Measurements from ENCODE around the gene NR1H2.

Gene NR1H2

DNA sequence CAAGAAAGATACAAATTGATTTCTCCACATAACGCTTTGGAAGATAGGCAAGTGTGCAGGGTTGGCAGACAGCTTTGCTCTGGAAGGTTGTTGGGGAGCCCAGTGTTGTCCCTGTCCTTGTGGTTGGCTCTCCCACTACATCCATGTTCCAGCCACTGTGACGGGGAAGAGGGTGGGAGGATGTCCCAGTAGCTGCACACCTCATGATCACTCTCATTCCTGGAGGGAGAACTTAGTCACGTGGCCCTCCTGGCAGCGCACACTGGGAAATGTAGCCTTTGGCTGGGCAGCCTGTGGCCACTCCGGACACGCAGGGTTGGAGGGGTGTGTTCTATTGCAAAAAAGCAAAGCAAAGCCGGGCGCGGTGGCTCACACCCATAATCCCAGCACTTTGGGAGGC, 17.8 kb downstream of the NR1H2 start:
- TF ChIP-seq, protein P1, sequence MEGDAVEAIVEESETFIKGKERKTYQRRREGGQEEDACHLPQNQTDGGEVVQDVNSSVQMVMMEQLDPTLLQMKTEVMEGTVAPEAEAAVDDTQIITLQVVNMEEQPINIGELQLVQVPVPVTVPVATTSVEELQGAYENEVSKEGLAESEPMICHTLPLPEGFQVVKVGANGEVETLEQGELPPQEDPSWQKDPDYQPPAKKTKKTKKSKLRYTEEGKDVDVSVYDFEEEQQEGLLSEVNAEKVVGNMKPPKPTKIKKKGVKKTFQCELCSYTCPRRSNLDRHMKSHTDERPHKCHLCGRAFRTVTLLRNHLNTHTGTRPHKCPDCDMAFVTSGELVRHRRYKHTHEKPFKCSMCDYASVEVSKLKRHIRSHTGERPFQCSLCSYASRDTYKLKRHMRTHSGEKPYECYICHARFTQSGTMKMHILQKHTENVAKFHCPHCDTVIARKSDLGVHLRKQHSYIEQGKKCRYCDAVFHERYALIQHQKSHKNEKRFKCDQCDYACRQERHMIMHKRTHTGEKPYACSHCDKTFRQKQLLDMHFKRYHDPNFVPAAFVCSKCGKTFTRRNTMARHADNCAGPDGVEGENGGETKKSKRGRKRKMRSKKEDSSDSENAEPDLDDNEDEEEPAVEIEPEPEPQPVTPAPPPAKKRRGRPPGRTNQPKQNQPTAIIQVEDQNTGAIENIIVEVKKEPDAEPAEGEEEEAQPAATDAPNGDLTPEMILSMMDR (IDR thresholded peaks at IDR 0.05; ENCODE audit: control insufficient read depth, insufficient read depth, low read depth, low read length, missing control alignments) = no peak
- no peak overlapping the region for H3K4me3 ChIP-seq (ENCODE audit: control insufficient read depth, low read depth, low read length)

GRCh38 chr19:50398675-50399367, 22.6 kb downstream of the NR1H2 start:
- TF ChIP-seq, protein P1 (IDR thresholded peaks at IDR 0.05; ENCODE audit: control insufficient read depth, insufficient read depth, low read depth, low read length, missing control alignments) = no peak
- DNase-seq (ENCODE audit: low read depth) = no peak
- no peak overlapping the region for H3K4me3 ChIP-seq (ENCODE audit: control insufficient read depth, low read depth, low read length)

More for the DNA sequence above, 17.8 kb downstream of the NR1H2 start:
- DNase-seq (ENCODE audit: low read depth) = no peak

DNA sequence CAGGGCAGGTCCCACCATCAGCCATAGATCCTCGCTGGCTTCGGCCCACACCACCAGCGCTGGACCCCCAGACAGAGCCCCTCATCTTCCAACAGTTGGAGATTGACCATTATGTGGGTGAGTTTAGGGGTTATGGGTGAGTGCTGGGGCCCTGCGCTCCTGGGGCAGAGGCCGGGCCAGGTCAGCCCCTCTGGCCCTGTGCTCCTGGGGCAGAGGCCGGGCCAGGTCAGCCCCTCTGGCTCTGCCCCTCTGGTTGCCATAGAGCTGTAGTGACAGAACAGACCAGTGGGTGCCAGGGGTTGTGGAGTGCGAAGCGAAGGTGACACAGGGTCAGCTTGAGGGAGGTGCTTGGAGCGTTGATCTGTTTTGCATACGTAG, 23.1 kb downstream of the NR1H2 start:
- TF ChIP-seq, protein P1 (IDR thresholded peaks at IDR 0.05; ENCODE audit: control insufficient read depth, insufficient read depth, low read depth, low read length, missing control alignments) = no peak
- H3K4me3 ChIP-seq (ENCODE audit: control insufficient read depth, low read depth, low read length) = no peak overlapping the region
- no peak for DNase-seq (ENCODE audit: low read depth)

GRCh38 chr19:50401605-50402450, 25.6 kb downstream of the NR1H2 start:
- TF ChIP-seq, protein P1 (IDR thresholded peaks at IDR 0.05; ENCODE audit: control insufficient read depth, insufficient read depth, low read depth, low read length, missing control alignments) = no peak
- no peak overlapping the region for H3K4me3 ChIP-seq (ENCODE audit: control insufficient read depth, low read depth, low read length)
- no peak for DNase-seq (ENCODE audit: low read depth)

DNA sequence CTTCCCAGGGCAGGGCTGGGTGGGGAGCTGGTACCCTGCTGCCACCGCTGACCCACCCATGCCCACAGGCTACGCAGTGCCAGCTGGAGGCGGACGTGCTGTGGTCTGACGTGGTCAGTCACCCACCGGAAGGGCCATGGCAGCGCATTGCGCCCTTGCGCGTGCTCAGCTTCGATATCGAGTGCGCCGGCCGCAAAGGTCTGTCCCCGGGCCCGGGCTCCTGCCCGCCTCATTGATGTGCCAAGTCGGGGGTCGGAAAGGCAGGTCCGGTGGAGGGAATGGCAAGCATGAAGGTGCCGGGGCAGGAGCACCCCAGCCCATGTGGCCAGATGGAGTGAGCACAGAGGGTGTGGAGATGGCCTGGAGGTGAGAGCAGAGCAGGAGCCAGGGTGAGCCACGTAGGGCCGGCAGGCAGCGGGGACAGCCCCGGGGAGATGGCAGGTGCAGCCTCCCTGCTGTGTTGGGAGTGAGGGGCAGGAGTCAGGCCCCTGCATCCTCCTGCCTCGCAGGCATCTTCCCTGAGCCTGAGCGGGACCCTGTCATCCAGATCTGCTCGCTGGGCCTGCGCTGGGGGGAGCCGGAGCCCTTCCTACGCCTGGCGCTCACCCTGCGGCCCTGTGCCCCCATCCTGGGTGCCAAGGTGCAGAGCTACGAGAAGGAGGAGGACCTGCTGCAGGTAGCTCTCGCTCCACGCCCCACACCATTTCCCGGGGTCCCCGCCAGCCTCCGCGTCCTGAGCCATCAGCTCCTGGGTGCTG, 26.5 kb downstream of the NR1H2 start:
- DNase-seq (ENCODE audit: low read depth) = no peak
- H3K4me3 ChIP-seq (ENCODE audit: control insufficient read depth, low read depth, low read length) = no peak overlapping the region
- TF ChIP-seq, protein P1 (IDR thresholded peaks at IDR 0.05; ENCODE audit: control insufficient read depth, insufficient read depth, low read depth, low read length, missing control alignments) = no peak

DNA sequence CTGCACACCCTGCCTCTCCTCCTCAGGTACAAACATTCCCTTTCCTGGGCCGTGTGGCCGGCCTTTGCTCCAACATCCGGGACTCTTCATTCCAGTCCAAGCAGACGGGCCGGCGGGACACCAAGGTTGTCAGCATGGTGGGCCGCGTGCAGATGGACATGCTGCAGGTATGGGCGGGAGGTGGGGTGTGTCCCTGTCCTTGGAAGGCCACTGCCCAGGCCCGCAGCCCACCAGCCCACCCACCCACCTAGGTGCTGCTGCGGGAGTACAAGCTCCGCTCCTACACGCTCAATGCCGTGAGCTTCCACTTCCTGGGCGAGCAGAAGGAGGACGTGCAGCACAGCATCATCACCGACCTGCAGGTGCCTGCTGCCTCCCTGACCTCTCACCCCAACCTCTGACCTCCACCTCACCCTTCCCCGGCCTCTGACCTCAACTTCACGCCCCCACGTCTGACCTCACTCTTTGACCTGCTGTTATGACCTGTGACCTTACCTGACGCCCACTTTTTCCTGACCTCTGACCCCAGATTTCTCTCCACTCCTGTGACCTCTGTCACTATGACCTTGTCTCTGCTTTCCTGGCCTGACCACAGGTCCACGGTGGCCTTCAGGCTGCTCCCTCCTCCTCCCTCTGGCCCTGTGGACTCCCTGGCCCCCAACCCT, 30.0 kb downstream of the NR1H2 start:
- H3K4me3 ChIP-seq (ENCODE audit: control insufficient read depth, low read depth, low read length) = no peak overlapping the region
- TF ChIP-seq, protein P1 (IDR thresholded peaks at IDR 0.05; ENCODE audit: control insufficient read depth, insufficient read depth, low read depth, low read length, missing control alignments) = no peak
- DNase-seq (ENCODE audit: low read depth) = no peak

Measured in AG09309 (cell line).